ENCODE results near the gene APBB2. TPM values are rescaled to one million over a fixed set of nuclear protein-coding genes. Genes with fewer than 3 reads are reported as not detected.

APBB2 gene
- total RNA-seq, 2 donors from 2014 or later, result 17.4 to 56.6 TPM

DNA sequence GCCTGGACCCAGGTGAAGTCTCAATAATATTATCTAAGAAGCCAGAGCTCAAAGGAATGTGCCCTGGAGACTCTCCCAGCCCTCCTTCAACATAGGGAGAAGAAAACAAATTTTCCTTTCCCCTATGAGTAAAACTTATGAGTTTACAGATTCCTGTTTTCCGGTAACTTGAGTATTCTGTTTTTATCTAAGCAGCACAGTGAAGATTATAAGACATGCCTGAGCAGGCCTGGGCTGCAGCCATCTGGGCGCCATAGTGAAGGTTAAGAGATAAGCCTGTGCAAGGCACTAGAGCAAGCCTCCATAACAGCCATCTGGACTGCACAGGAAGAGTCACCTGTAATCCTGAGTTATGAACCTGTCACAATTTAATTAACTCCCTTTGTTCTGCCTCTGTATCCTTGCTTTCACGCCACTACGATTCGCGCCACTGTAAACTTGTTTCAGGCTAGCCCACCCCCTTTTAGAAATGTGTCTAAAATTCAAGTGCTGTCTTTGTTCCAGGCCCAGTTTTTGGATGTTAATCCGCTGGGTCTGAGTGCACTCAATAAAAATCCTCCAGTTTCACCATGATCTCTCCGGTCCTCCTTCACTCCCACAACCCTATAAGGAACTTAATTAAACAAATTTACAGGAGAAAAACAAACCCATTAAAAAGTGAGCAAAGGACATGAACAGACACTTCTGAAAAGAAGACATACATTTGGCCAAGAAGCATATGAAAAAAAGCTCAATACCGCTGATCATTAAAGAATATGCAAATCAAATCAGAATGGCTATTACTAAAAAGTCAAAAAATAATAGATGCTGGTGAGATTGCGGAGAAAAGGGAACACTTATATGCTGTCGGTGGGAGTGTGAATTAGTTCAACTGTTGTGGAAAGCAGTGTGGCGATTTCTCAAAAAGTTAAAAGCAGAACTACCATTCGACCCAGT lies 189.5 kb downstream of the APBB2 start:
- WGBS, result 92% methylated on average over 13 of the region's 13 CpGs
- Histone ChIP-seq H3K27ac (no peak overlapping the region), H3K9me3 (no peaks in the 10 kb centered on the region), H3K36me3 (no peaks in the 10 kb centered on the region), H3K4me3 (no peak overlapping the region), H3K27me3 (replicated peaks; ENCODE audit: insufficient read depth) (no peaks in the 10 kb centered on the region), H3K4me1 (replicated peaks) (no peaks in the 10 kb centered on the region)
- intact Hi-C loops (cut with DNase I), result no loop called here
- no peak for DNase-seq (ENCODE audit: low spot score)
- TF ChIP-seq, protein P1, sequence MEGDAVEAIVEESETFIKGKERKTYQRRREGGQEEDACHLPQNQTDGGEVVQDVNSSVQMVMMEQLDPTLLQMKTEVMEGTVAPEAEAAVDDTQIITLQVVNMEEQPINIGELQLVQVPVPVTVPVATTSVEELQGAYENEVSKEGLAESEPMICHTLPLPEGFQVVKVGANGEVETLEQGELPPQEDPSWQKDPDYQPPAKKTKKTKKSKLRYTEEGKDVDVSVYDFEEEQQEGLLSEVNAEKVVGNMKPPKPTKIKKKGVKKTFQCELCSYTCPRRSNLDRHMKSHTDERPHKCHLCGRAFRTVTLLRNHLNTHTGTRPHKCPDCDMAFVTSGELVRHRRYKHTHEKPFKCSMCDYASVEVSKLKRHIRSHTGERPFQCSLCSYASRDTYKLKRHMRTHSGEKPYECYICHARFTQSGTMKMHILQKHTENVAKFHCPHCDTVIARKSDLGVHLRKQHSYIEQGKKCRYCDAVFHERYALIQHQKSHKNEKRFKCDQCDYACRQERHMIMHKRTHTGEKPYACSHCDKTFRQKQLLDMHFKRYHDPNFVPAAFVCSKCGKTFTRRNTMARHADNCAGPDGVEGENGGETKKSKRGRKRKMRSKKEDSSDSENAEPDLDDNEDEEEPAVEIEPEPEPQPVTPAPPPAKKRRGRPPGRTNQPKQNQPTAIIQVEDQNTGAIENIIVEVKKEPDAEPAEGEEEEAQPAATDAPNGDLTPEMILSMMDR (IDR thresholded peaks at IDR 0.05), result no peak
- TF ChIP-seq POLR2A (IDR thresholded peaks at IDR 0.05) (no peak), POLR2AphosphoS5 (IDR thresholded peaks at IDR 0.05) (no peak)

DNA sequence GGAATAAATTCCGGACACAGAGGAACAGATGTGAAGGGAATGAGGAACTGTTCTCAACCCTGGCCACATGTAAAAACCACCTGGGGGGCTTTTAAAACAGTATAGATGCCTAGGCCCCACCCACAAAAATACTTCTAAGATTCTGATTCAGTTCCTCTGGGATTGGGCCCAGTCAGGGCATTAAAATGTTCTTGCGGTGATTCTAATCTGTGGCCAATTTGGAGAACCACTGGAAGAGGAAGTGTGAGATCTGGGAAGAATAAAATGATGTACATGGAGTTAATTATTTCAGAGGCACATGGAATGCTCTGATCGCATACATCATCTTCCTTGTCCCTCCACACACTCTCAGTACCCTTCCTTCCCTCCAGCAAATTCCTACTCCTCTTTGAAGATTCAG lies 192.2 kb downstream of the APBB2 start:
- WGBS, result 97% methylated on average over 3 of the region's 3 CpGs
- no peaks in the 10 kb centered on the region for H3K36me3 ChIP-seq
- H3K27me3 ChIP-seq (replicated peaks; ENCODE audit: insufficient read depth), result no peaks in the 10 kb centered on the region
- intact Hi-C loops (cut with DNase I), result no loop called here
- no peak overlapping the region for H3K27ac ChIP-seq
- H3K4me1 ChIP-seq (replicated peaks), result no peaks in the 10 kb centered on the region
- DNase-seq (ENCODE audit: low spot score), result no peak
- H3K4me3 ChIP-seq, result no peak overlapping the region
- TF ChIP-seq POLR2AphosphoS5 (IDR thresholded peaks at IDR 0.05) (no peak), POLR2A (IDR thresholded peaks at IDR 0.05) (no peak)
- TF ChIP-seq, protein P1 (IDR thresholded peaks at IDR 0.05), result no peak
- no peaks in the 10 kb centered on the region for H3K9me3 ChIP-seq

DNA sequence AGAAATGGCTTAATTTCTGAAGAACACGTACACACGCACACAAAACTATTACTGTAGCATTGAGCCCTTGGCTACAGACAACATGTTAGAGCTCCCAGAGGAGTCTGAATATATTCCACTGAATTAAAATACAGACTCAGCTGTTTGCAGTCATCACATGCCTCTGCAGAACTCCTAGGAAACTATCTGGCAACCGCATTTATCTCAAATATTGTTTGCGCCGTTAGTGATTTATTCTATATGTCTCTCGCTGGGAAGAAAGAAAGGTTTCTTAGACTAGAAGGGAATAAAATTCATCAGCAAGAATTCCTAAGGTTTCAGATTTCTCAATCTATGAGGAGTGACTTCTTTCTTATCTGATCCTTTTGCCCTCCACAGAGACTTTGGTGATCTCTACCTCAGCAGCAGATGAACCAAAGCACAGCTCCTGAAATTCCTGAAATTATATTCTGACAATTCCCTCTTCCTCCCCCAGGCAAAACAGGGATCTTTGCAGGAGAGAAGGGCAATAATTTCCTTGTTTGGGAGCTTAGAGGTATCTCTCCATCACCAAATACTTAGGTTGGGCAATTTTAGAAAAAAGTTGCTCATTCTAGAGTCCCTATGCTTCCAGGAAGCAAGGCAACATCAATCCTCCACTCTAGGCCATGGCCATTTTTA lies 199.2 kb downstream of the APBB2 start:
- DNase-seq (ENCODE audit: low spot score), result no peak
- intact Hi-C loops (cut with DNase I), result no loop called here
- H3K27ac ChIP-seq, result no peak overlapping the region
- H3K36me3 ChIP-seq, result no peaks in the 10 kb centered on the region
- no peaks in the 10 kb centered on the region for H3K9me3 ChIP-seq
- H3K27me3 ChIP-seq (replicated peaks; ENCODE audit: insufficient read depth), result no peaks in the 10 kb centered on the region
- 78% methylated on average over 6 of the region's 6 CpGs for WGBS
- no peaks in the 10 kb centered on the region for H3K4me1 ChIP-seq (replicated peaks)
- H3K4me3 ChIP-seq, result no peak overlapping the region
- TF ChIP-seq POLR2A (IDR thresholded peaks at IDR 0.05), result no peak
- TF ChIP-seq POLR2AphosphoS5 (IDR thresholded peaks at IDR 0.05), result no peak
- TF ChIP-seq, protein P1 (IDR thresholded peaks at IDR 0.05), result no peak

DNA sequence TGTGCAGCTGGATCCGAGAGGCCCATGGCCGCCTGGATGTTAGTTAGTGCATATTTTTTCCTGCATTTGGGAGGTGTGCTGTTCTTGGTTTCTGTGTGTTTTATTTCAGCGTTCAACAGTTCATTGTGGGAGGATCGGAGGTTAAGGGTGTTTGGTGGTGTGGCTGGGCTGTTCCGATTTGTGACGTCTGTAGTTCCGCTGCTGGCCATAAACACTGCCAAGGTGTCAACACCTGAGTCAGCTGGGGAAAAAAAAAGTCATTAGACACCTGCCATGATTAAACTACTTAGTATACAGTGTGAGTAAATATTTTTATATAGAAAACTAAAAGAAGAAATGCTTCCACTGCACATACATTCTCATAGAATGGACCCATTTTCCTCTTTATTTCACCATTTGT lies 200.2 kb downstream of the APBB2 start:
- no peak for DNase-seq (ENCODE audit: low spot score)
- intact Hi-C loops (cut with DNase I), result no loop called here
- Histone ChIP-seq H3K27me3 (replicated peaks; ENCODE audit: insufficient read depth) (no peaks in the 10 kb centered on the region), H3K4me3 (no peak overlapping the region), H3K27ac (no peak overlapping the region), H3K36me3 (no peaks in the 10 kb centered on the region), H3K4me1 (replicated peaks) (no peaks in the 10 kb centered on the region), H3K9me3 (no peaks in the 10 kb centered on the region)
- 90% methylated on average over 7 of the region's 7 CpGs for WGBS
- TF ChIP-seq POLR2AphosphoS5 (IDR thresholded peaks at IDR 0.05) (no peak), POLR2A (IDR thresholded peaks at IDR 0.05) (no peak)
- TF ChIP-seq, protein P1 (IDR thresholded peaks at IDR 0.05), result no peak

Measured in prostate gland (tissue), 2 donors.